CD14-positive monocyte (primary cell): ENCODE measurements around the gene PPP1R12B. TPM values are rescaled to one million over a fixed set of nuclear protein-coding genes. Genes with fewer than 3 reads are reported as not detected.

Experiments
- DNase-seq, 3 donors: peaks; one replicate each; pipeline ENCODE4 v3.0.0-alpha.2; 2011 to 2022
- H2AFZ ChIP-seq: 2 replicates; pipeline ENCODE4 v1.6.0; 2012; ENCODE audit warnings: mild to moderate bottlenecking, low read depth, low read length, inconsistent platforms; ENCODE audit not compliant: insufficient read depth, poor library complexity, severe bottlenecking
- H3K27ac ChIP-seq, 2 donors: 1 replicate in 1 of 2; 2 replicates in 1 of 2; pipeline ENCODE4 v1.5.1; 2012 to 2013; ENCODE audit warnings: low read length in 2 of 2, control low read depth in 1 of 2, inconsistent platforms in 1 of 2, low read depth in 1 of 2, mild to moderate bottlenecking in 1 of 2
- H3K27me3 ChIP-seq, 2 donors: one replicate each; pipeline versions ENCODE4 v1.6.0 to v1.6.1; 2011 to 2013; ENCODE audit warnings: low read length in 2 of 2; ENCODE audit not compliant: control insufficient read depth in 2 of 2, insufficient read depth in 2 of 2
- H3K36me3 ChIP-seq, 2 donors: replicated peaks in 1 of 2; 1 replicate in 1 of 2; 2 replicates in 1 of 2; pipeline versions ENCODE4 v1.5.1 to v1.6.1; 2012 to 2013; ENCODE audit warnings: low read length in 2 of 2, control low read depth in 1 of 2, inconsistent platforms in 1 of 2, mild to moderate bottlenecking in 1 of 2; ENCODE audit not compliant: insufficient read depth in 2 of 2, control insufficient read depth in 1 of 2
- H3K4me1 ChIP-seq, 2 donors: 1 replicate in 1 of 2; 2 replicates in 1 of 2; pipeline versions ENCODE4 v1.5.1 to v1.6.1; 2012 to 2013; ENCODE audit warnings: low read length in 2 of 2, control low read depth in 1 of 2, inconsistent platforms in 1 of 2, mild to moderate bottlenecking in 1 of 2, moderate library complexity in 1 of 2; ENCODE audit not compliant: insufficient read depth in 2 of 2, control insufficient read depth in 1 of 2
- H3K4me2 ChIP-seq: replicated peaks from 2 replicates; pipeline ENCODE3; 2012; ENCODE audit warnings: low read length, moderate library complexity, mild to moderate bottlenecking; ENCODE audit not compliant: poor library complexity, severe bottlenecking; ENCODE audit errors: extremely low read depth
- H3K4me3 ChIP-seq, 3 experiments: fragments of 200-600 bp in 1 of 3; sonication (generic) in 1 of 3; replicated peaks in 1 of 3; 1 replicate in 2 of 3; 2 replicates in 1 of 3; pipeline ENCODE4 v1.5.1; 2011 to 2013; ENCODE audit warnings: low read length in 3 of 3, mild to moderate bottlenecking in 3 of 3, control low read depth in 2 of 3, low read depth in 2 of 3, inconsistent platforms in 1 of 3, moderate library complexity in 1 of 3
- H3K79me2 ChIP-seq: 2 replicates; pipeline ENCODE4 v1.6.0; 2012; ENCODE audit warnings: mild to moderate bottlenecking, control low read depth, inconsistent platforms, low read length, moderate library complexity; ENCODE audit not compliant: insufficient read depth
- H3K9ac ChIP-seq: 2 replicates; pipeline ENCODE4 v1.6.0; 2017; ENCODE audit warnings: low read length, mild to moderate bottlenecking; ENCODE audit not compliant: insufficient read depth, poor library complexity, severe bottlenecking
- H3K9me3 ChIP-seq, 2 donors: replicated peaks in 1 of 2; 1 replicate in 1 of 2; 2 replicates in 1 of 2; pipeline versions ENCODE4 v1.5.1 to v1.6.1; 2012 to 2013; ENCODE audit warnings: low read length in 2 of 2, control low read depth in 1 of 2; ENCODE audit not compliant: control insufficient read depth in 1 of 2, insufficient read depth in 1 of 2
- H4K20me1 ChIP-seq: 2 replicates; pipeline ENCODE4 v1.6.0; 2012; ENCODE audit warnings: mild to moderate bottlenecking, low read length, control low read depth, moderate library complexity; ENCODE audit not compliant: insufficient read depth
- H3K27ac Mint-ChIP-seq, 7 donors: one replicate each; pipeline ENCODE4 v1.8.0; 2020; ENCODE audit warnings: mild to moderate bottlenecking in 7 of 7, mixed read lengths in 7 of 7, moderate library complexity in 6 of 7, inconsistent platforms in 2 of 7
- H3K27me3 Mint-ChIP-seq, 3 donors: one replicate each; pipeline ENCODE4 v1.8.0; 2021 to 2022; ENCODE audit warnings: low read depth in 3 of 3, mild to moderate bottlenecking in 3 of 3, mixed read lengths in 3 of 3, moderate library complexity in 3 of 3, inconsistent platforms in 1 of 3
- H3K36me3 Mint-ChIP-seq, 2 donors: one replicate each; pipeline ENCODE4 v1.8.0; 2020; ENCODE audit warnings: mixed read lengths in 2 of 2, inconsistent platforms in 1 of 2, mild to moderate bottlenecking in 1 of 2
- H3K4me1 Mint-ChIP-seq: one replicate; pipeline ENCODE4 v1.8.0; 2020; ENCODE audit warnings: mild to moderate bottlenecking, mixed read lengths
- H3K4me3 Mint-ChIP-seq, 2 donors: one replicate each; pipeline ENCODE4 v1.8.0; 2020; ENCODE audit warnings: mild to moderate bottlenecking in 2 of 2, mixed read lengths in 2 of 2, moderate library complexity in 1 of 2
- H3K9me3 Mint-ChIP-seq, 7 donors: one replicate each; pipeline ENCODE4 v1.8.0; 2020 to 2022; ENCODE audit warnings: mixed read lengths in 7 of 7, mild to moderate bottlenecking in 6 of 7, moderate library complexity in 6 of 7, inconsistent platforms in 2 of 7
- CTCF ChIP-seq: fragments of 200-600 bp; IDR thresholded peaks from one replicate; pipeline ENCODE4 v1.8.0; 2022; ENCODE audit warnings: antibody characterized with exemption, mild to moderate bottlenecking
- WGBS: methylation state at CpG from one replicate; pipeline ENCODE4 v1.1.5; 2013; ENCODE audit warnings: missing lambda C conversion rate; ENCODE audit not compliant: insufficient coverage; 5-methylcytosine and 5-hydroxymethylcytosine counted together
- intact Hi-C, 2 donors: fragments of 100-400 bp; cut with micrococcal nuclease; formaldehyde crosslinking; loops; one replicate each; pipeline versions ENCODE4 v1.15.0 to v1.15.1; 2023
- polyA plus RNA-seq, 3 donors: library from polyadenylated mRNA; depleted of rRNA in 1 of 3; unstranded in 2 of 3; stranded (reverse) in 1 of 3; fragments of 300-500 nt in 2 of 3; fragments of >200 nt in 1 of 3; fragmentation: Illumina TruSeq in 2 of 3; gene quantifications; 1 replicate in 2 of 3; 2 replicates in 1 of 3; pipeline ENCODE4 v1.2.3, GENCODE V29; 2012 to 2021
- small RNA-seq: library from RNA; depleted of rRNA; stranded (forward); fragments of <200 nt; gene quantifications from one replicate; pipeline ENCODE3, GENCODE V24; 2012; ENCODE audit warnings: low read depth; ENCODE audit not compliant: insufficient read length

Gene PPP1R12B
- polyA plus RNA-seq, 3 donors = 1.3 to 12.2 (median 1.7) TPM

GRCh38 chr1:202639500-202639899 is 291.0 kb downstream of the PPP1R12B start:
- Histone ChIP-seq H4K20me1 (peaks cover 51% of the 10 kb centered on the region), H3K27me3 (peaks cover 94 to 98% of the 10 kb centered on the region in 2 donors), H3K79me2 (no peaks in the 10 kb centered on the region), H3K4me3 (no peak overlapping the region), H3K9me3 (peaks cover 0 to 54% of the 10 kb centered on the region in 2 donors), H3K9ac (no peak overlapping the region), H3K27ac (no peak overlapping the region), H3K4me1 (no peaks in the 10 kb centered on the region), H3K36me3 (no peaks in the 10 kb centered on the region), H2AFZ (no peak overlapping the region), H3K4me2 (no peak overlapping the region)
- TF ChIP-seq CTCF = no peak
- H3K27me3 Mint-ChIP-seq = peaks cover 95 to 100% (median 96%) of the 10 kb centered on the region in 3 donors
- DNase-seq = no peak
- peaks cover 0 to 2% of the 10 kb centered on the region in 2 donors for H3K36me3 Mint-ChIP-seq
- intact Hi-C loops = no loop called here
- H3K9me3 Mint-ChIP-seq = peaks cover 0 to 23% (median 4%) of the 10 kb centered on the region in 7 donors
- peak overlapping the region in 1 of 2 donors; percentile 61 for H3K4me3 Mint-ChIP-seq
- H3K4me1 Mint-ChIP-seq = peaks cover 16% of the 10 kb centered on the region
- 92% methylated on average over 7 of the region's 9 CpGs for WGBS
- H3K27ac Mint-ChIP-seq = no peak overlapping the region

DNA sequence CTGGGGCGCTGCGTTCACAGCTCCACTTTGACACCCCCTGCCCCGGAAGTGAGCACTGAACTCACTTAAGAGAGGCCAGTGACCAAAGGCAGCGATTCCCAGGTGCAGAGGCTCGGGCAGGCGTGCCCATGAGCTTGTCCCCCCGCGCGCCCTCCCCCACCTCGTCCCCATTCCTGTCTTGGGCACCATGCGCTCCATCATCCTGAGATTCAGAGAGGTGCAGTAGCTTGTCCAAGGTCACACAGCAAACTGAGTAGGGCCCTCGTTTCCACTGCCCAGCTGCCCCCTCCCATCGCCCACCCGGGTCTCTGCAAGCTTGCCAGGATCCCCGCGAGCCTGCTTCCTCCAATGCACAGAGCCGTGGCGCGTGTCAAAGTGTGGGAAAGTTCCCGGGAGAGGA is 293.7 kb downstream of the PPP1R12B start:
- H3K27ac Mint-ChIP-seq = no peak overlapping the region
- no peaks in the 10 kb centered on the region for H3K79me2 ChIP-seq
- no peak overlapping the region for H3K4me3 ChIP-seq
- peaks cover 95 to 98% of the 10 kb centered on the region in 2 donors for H3K27me3 ChIP-seq
- intact Hi-C loops = loop anchor here in 1 of 2 donors (10.0 kb wide), 1 partner anchor 47 kb away; no protein-coding TSS in a partner anchor
- no peak for DNase-seq
- no peak overlapping the region for H2AFZ ChIP-seq
- H3K27ac ChIP-seq = no peak overlapping the region
- peaks cover 0 to 51% of the 10 kb centered on the region in 2 donors for H3K9me3 ChIP-seq
- peaks cover 97 to 100% (median 98%) of the 10 kb centered on the region in 3 donors for H3K27me3 Mint-ChIP-seq
- peaks cover 0 to 28% (median 7%) of the 10 kb centered on the region in 7 donors for H3K9me3 Mint-ChIP-seq
- peaks cover 17% of the 10 kb centered on the region for H3K4me1 Mint-ChIP-seq
- H3K4me2 ChIP-seq = no peak overlapping the region
- no peaks in the 10 kb centered on the region for H3K4me1 ChIP-seq
- 23% methylated on average over 15 of the region's 20 CpGs for WGBS
- no peak overlapping the region for H3K9ac ChIP-seq
- H3K4me3 Mint-ChIP-seq = peak overlapping the region in 1 of 2 donors; percentile 80
- no peaks in the 10 kb centered on the region for H3K36me3 ChIP-seq
- peaks cover 57% of the 10 kb centered on the region for H4K20me1 ChIP-seq
- no peak for TF ChIP-seq CTCF
- H3K36me3 Mint-ChIP-seq = peaks cover 0 to 5% of the 10 kb centered on the region in 2 donors

Small RNA genes within 50 kb of the gene (small RNA-seq; reads per million reads assigned to genes)
- gene AC099336.2 (not detected), gene RF00156 (not detected), gene RNU6-89P (not detected)

Other genes with a start within 250 kb of the PPP1R12B start
- under 1 TPM in 2 of 3 donors, not detected in 1; 0.06 to 0.13 TPM for gene GPR37L1, start 225.8 kb upstream of the PPP1R12B start, polyA plus RNA-seq
- gene ARL8A, start 204.0 kb upstream of the PPP1R12B start, polyA plus RNA-seq = 100 to 1,000 TPM in 1 of 3 donors, 10 to 100 TPM in 2; 12.4 to 123 (median 14.8) TPM
- gene PTPN7, start 188.1 kb upstream of the PPP1R12B start, polyA plus RNA-seq = 10 to 100 TPM in 1 of 3 donors, 1 to 10 TPM in 2; 4.0 to 18.8 (median 8.3) TPM
- not detected for gene LGR6, start 154.9 kb upstream of the PPP1R12B start, polyA plus RNA-seq
- gene UBE2T, start 6.8 kb upstream of the PPP1R12B start, polyA plus RNA-seq = 1 to 10 TPM in 2 of 3 donors, under 1 TPM in 1; 0.38 to 1.3 (median 1.2) TPM